ENCODE data around the gene ZNF177.

ZNF177 gene

DNA sequence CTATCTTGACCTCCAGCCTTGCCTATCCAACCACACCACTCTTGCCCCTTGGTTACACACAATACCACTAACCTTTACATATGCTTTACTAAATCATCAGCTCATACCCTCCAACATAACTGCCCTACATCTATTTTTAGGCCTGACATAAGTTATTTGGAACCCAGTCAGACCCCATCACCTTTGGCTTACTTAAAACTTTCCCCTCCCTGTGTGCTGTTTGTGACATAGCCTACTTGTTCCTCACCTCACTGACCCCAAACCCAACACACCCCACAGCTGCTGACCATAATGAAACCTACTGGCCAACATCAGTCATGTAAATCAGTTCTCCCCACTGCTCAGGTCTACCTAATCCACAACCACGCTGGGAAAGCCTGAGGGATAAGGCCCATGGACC is 67.6 kb downstream of the ZNF177 start:
- DNase-seq (ENCODE audit: low spot score) = no peak

DNA sequence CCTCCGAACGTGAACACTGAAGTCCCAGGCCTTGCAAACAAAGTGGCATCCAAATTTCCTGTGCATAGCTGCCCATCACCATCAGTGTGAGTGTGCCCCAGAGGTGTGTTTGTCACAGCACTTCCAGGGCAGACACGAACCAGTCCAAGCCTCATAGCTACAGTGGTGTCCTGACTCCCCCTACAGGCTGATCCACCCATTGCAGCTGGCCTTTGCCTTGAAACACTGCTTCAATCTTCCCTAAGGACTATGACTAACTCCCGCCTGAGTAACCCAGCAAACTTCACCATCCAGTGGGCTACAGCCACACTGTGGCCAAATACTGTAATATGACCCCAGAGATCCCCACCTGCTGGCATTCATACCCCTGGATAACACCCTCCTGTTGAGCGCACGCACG is 68.7 kb downstream of the ZNF177 start:
- DNase-seq (ENCODE audit: low spot score) = peak; percentile 26

Data from CD4-positive, alpha-beta T cell treated with Interleukin-2 at 100 ng/mL for 4 hours (primary cell).